Aorta (tissue), 5 donors: Measurements from ENCODE around the gene MYPN. TPM values are rescaled to one million over a fixed set of nuclear protein-coding genes. Genes with fewer than 3 reads are reported as not detected.

Experiments
- ATAC-seq: fragments of 200-7000 bp; cut with Tn5 transposase; one replicate; pipeline ENCODE4 v1.9.1; 2022; ENCODE audit warnings: moderate library complexity; ENCODE audit not compliant: low FRiP score
- DNase-seq, 2 donors: peaks; one replicate each; pipeline ENCODE4 v3.0.0-alpha.2; 2020
- H3K27ac ChIP-seq, 2 donors: one replicate each; pipeline ENCODE4 v1.5.1; 2013; ENCODE audit warnings: low read length in 2 of 2, mild to moderate bottlenecking in 2 of 2, moderate library complexity in 2 of 2, control low read depth in 1 of 2, inconsistent platforms in 1 of 2, low read depth in 1 of 2
- H3K27me3 ChIP-seq, 2 donors: one replicate each; pipeline ENCODE4 v1.6.1; 2013; ENCODE audit warnings: control low read depth in 1 of 2, low read length in 1 of 2, mild to moderate bottlenecking in 1 of 2, moderate library complexity in 1 of 2; ENCODE audit not compliant: insufficient read depth in 2 of 2, control insufficient read depth in 1 of 2
- H3K36me3 ChIP-seq, 2 donors: one replicate each; pipeline ENCODE4 v1.6.1; 2013; ENCODE audit warnings: control low read depth in 1 of 2, low read length in 1 of 2, mild to moderate bottlenecking in 1 of 2; ENCODE audit not compliant: insufficient read depth in 2 of 2, control insufficient read depth in 1 of 2
- H3K4me1 ChIP-seq, 2 donors: one replicate each; pipeline ENCODE4 v1.6.1; 2013; ENCODE audit warnings: low read length in 2 of 2, control low read depth in 1 of 2, mild to moderate bottlenecking in 1 of 2, moderate library complexity in 1 of 2; ENCODE audit not compliant: insufficient read depth in 2 of 2, control insufficient read depth in 1 of 2
- H3K4me3 ChIP-seq, 2 donors: one replicate each; pipeline ENCODE4 v1.5.1; 2013; ENCODE audit warnings: low read length in 2 of 2, control low read depth in 1 of 2, mild to moderate bottlenecking in 1 of 2
- H3K9me3 ChIP-seq: one replicate; pipeline ENCODE4 v1.6.1; 2013; ENCODE audit warnings: mild to moderate bottlenecking, low read length; ENCODE audit not compliant: control insufficient read depth
- WGBS, 2 donors: extraction: QIAGEN DNeasy Blood & Tissue Kit; methylation state at CpG; one replicate each; pipeline ENCODE4 v1.1.7; 2013; 5-methylcytosine and 5-hydroxymethylcytosine counted together
- intact Hi-C, 2 donors: fragments of 100-400 bp; cut with DNase I; formaldehyde crosslinking; loops; one replicate each; pipeline versions ENCODE4 v1.14.2 to v1.15.0; 2022
- long read RNA-seq, 2 donors: library from polyadenylated mRNA; unstranded; transcript quantifications; one replicate each; pipeline ENCODE4 v2.0.0, GENCODE V29; 2020 to 2021
- polyA plus RNA-seq, 2 donors: library from polyadenylated mRNA; stranded (reverse); fragments of 200-250 nt; gene quantifications; one replicate each; pipeline ENCODE4 v1.2.3, GENCODE V29; 2013
- total RNA-seq, 2 donors: library from RNA; stranded (reverse); fragmentation: NEBNext Ultra II Directional; extraction: Animal tissue kit (Norgen Biotek cat#: 25700); gene quantifications; one replicate each; pipeline ENCODE4 v1.2.1, GENCODE V29; 2021
- donor health status: healthy with polysubstance abuse.
- donor health status: Bipolar disorder and iron deficiency.
- donor health status: DM: no; HTN: no; CAD: no.
- donor health status: DM: no; HTN: no; CAD: no.
- donor health status: DM: yes; HTN: yes; CAD: no.

Gene MYPN, protein sequence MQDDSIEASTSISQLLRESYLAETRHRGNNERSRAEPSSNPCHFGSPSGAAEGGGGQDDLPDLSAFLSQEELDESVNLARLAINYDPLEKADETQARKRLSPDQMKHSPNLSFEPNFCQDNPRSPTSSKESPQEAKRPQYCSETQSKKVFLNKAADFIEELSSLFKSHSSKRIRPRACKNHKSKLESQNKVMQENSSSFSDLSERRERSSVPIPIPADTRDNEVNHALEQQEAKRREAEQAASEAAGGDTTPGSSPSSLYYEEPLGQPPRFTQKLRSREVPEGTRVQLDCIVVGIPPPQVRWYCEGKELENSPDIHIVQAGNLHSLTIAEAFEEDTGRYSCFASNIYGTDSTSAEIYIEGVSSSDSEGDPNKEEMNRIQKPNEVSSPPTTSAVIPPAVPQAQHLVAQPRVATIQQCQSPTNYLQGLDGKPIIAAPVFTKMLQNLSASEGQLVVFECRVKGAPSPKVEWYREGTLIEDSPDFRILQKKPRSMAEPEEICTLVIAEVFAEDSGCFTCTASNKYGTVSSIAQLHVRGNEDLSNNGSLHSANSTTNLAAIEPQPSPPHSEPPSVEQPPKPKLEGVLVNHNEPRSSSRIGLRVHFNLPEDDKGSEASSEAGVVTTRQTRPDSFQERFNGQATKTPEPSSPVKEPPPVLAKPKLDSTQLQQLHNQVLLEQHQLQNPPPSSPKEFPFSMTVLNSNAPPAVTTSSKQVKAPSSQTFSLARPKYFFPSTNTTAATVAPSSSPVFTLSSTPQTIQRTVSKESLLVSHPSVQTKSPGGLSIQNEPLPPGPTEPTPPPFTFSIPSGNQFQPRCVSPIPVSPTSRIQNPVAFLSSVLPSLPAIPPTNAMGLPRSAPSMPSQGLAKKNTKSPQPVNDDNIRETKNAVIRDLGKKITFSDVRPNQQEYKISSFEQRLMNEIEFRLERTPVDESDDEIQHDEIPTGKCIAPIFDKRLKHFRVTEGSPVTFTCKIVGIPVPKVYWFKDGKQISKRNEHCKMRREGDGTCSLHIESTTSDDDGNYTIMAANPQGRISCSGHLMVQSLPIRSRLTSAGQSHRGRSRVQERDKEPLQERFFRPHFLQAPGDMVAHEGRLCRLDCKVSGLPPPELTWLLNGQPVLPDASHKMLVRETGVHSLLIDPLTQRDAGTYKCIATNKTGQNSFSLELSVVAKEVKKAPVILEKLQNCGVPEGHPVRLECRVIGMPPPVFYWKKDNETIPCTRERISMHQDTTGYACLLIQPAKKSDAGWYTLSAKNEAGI (N-terminal part only)
- under 1 TPM in 1 of 2 donors, not detected in 1; 0.10 TPM for total RNA-seq
- under 1 TPM in 1 of 2 donors, not detected in 1; 0.25 TPM for polyA plus RNA-seq
- long read RNA-seq, donor 1 = 0 reads
- long read RNA-seq, donor 2 = 0 reads

DNA sequence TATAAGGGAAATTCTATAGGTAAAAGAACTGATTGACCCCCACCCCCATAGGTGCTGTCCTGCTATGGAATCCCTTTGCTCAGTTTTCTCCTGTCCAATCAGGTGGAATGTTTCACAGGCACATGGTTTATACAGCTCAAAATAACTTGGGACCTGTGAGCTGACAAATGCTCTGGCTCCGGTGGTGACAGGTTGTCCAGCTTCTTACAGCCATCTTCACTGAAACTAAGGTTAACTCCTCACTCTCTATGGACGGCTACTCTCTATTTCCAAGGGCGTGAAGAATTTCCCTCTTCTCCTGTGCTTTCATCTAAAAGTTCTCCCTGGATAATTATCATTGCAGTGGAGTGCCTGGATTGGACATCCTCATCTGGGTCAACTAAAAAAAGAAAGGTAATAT, at the start of gene MYPN:
TSS of gene MYPN (plus strand) at position 158 of the 400 bp plus-strand sequence. CDS start 11,951 bp downstream, outside the sequence.
- Histone ChIP-seq H3K4me3 (no peak within 1 kb of the TSS), H3K27me3 (no peaks in the 10 kb centered on the region), H3K27ac (no peak within 1 kb of the TSS), H3K4me1 (no peaks in the 10 kb centered on the region), H3K36me3 (no peaks in the 10 kb centered on the region), H3K9me3 (no peaks in the 10 kb centered on the region)
- 60 to 64% methylated on average over 3 of the region's 3 CpGs for WGBS, 2 donors
- ATAC-seq (no peak), DNase-seq (no peak)
- intact Hi-C loops = no loop called here

DNA sequence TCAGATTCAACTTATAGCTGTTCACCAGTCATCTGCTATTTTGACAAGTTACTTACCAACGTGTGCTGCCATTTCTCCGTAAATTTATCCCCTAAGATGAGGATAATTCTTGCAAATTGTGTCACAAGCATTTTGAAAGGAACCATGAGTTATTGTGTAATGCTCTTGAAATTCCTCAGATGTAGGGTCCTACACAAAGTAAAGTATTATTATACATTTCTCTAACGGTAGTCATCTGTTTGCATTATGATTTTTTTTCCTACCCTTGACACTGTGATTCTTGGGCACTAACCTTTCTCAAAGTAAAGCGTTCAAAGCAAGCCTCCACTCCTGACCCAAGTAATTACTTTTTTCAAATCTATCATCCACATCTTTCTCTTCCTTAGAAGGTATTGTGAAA, 42.3 kb upstream of the MYPN start:
- 50 to 63% methylated on average over 4 of the region's 4 CpGs for WGBS, 2 donors

DNA sequence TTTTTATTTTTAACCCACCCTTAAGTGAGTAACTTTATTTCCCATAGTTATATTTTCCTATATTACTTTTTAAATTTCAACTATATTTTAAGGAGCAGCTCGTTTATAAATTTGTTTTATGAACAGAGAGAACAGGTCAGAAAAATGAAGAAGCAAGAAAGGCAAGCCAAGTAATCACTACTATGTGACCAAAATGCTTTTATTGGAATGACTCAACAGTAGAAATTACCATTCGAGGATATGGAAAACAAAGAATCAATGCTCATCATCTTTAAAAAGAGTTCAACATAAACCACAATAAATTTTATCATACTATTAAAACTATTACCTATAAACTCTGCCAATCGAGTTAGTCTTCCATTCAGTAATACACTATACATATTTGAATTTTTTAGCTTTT, 41.8 kb upstream of the MYPN start:
- WGBS, 2 donors = 65% methylated on average over 3 of the region's 3 CpGs
- intact Hi-C loops = no loop called here

More for the DNA sequence above, 42.3 kb upstream of the MYPN start:
- H3K27me3 ChIP-seq = no peaks in the 10 kb centered on the region
- no peaks in the 10 kb centered on the region for H3K9me3 ChIP-seq
- H3K4me3 ChIP-seq = no peak overlapping the region
- intact Hi-C loops = no loop called here
- DNase-seq (no peak), ATAC-seq (no peak)
- no peaks in the 10 kb centered on the region for H3K4me1 ChIP-seq
- H3K27ac ChIP-seq = no peak overlapping the region
- no peaks in the 10 kb centered on the region for H3K36me3 ChIP-seq

DNA sequence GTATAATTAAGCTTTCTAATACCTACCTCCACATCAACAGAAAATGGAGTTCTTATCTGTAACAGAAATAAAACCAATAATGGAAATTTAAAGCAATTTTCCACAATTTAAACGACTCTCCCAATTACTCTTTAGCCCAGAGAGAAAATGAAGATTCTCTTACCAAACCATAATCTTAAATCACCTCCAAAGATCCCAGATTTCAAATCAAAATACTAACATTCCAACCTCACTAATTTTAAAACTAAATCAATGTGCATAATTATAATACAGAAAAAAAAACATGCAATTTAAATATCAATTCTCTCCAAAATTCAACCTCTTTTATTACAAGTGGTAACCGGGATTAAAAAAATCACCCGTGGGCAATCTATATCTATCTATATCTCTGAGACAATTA, 35.7 kb upstream of the MYPN start:
- ATAC-seq (no peak), DNase-seq (no peak)
- H3K4me1 ChIP-seq = no peaks in the 10 kb centered on the region
- H3K4me3 ChIP-seq = peak overlapping the region; percentile 91 to 94
- H3K27ac ChIP-seq = no peak overlapping the region
- no peaks in the 10 kb centered on the region for H3K27me3 ChIP-seq
- no peaks in the 10 kb centered on the region for H3K9me3 ChIP-seq
- intact Hi-C loops = loop anchor here (10.0 kb wide), 2 partner anchors 219 to 261 kb away; partner anchors contain the start of genes HNRNPH3 (in 1 of the 2) and PBLD (in 1 of the 2)
- H3K36me3 ChIP-seq = no peaks in the 10 kb centered on the region
- WGBS, 2 donors = 13 to 17% methylated on average over 3 of the region's 3 CpGs

More for the DNA sequence above, 41.8 kb upstream of the MYPN start:
- Histone ChIP-seq H3K9me3 (no peaks in the 10 kb centered on the region), H3K27ac (no peak overlapping the region), H3K36me3 (no peaks in the 10 kb centered on the region), H3K4me3 (no peak overlapping the region), H3K4me1 (no peaks in the 10 kb centered on the region), H3K27me3 (no peaks in the 10 kb centered on the region)
- DNase-seq (no peak), ATAC-seq (no peak)

DNA sequence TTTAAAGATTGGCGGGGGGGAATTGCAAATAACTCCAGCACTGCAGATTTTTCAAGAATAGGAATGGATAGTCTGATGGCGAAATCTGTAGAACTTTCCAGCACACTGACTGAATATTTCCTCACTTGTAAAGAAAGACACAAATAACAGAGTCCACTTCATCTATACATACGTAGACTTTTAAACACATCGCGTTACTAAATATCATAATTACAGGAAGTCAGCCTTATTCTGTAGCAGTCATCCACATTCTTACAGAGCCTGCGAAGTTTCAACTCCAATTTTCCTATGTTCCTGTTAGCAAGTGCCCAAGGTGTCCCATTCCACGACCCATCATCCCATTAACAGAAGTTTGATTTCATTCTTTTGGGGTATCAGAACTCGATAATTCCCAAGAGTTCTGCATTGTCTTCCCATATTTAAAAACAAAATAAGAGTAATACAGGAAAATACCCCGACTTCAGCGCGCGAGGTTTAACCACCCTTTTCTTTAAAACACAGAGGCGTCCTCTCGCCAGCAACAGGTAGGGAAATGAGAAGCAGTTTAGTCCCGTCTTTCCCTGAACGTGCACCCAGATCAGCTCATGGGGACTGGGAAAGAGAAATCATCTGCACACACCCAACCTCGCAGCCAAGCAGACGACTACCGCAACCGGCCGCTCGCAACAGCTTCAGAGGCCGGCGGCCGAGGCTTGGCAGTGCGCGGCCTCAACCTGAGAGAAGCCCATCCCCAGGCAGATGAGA, 35.1 kb upstream of the MYPN start:
- Histone ChIP-seq H3K4me1 (no peaks in the 10 kb centered on the region), H3K27me3 (no peaks in the 10 kb centered on the region), H3K9me3 (no peaks in the 10 kb centered on the region), H3K27ac (peak overlapping the region; percentile 83 to 97), H3K36me3 (no peaks in the 10 kb centered on the region), H3K4me3 (peak overlapping the region; percentile 91 to 94)
- DNase-seq (no peak), ATAC-seq (peak; percentile 73)
- 1% methylated on average over 27 of the region's 27 CpGs for WGBS, 2 donors
- intact Hi-C loops = loop anchor here (10.0 kb wide), 2 partner anchors 219 to 261 kb away; partner anchors contain the start of genes HNRNPH3 (in 1 of the 2) and PBLD (in 1 of the 2)

DNA sequence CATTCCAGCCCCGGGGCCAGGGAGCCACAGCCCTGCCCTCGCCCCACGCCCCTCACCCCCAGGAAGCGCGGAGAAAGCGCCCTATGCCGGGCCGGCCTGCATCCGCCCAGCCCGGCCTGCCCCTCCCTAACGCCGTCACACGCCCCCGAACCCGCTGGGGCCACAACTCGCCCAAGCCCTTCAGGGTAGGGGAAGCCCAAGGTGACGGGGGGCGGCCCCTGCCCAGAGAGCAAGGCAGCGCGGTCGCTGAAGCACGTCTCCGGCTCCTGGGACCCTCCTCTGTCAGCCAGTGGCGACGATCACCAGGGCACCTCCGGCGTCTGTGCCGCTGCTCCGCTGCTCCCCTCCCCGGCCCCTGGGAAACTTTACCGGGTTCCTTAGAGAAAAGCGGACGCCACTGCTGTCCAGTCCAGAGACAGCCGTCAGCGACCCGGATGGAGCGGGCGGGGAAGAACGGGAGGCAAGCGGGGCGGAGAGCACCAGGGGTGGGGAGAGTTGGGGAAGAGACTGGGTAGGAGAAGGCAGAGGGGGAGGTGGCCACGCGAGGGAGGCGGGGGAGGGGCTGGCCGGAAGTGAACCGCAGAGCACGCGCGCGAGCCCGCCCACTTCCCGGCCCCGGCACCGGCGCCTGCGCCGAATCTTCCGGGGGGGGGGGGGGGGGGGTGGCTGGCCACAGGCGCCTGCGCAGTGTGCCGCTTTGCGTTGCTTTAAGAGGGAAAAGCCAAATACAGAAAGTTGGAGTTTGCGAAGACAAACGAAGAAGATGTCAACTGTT, 34.3 kb upstream of the MYPN start, which contains the start of gene HERC4:
TSS of gene HERC4 (minus strand) at position 509 of the 775 bp plus-strand sequence. CDS start 2,175 bp downstream, outside the sequence.
- intact Hi-C loops = loop anchor here (10.0 kb wide), 2 partner anchors 220 to 260 kb away; partner anchors contain the start of genes HNRNPH3 (in 1 of the 2) and PBLD (in 1 of the 2)
- peak; percentile 97 to 99 for DNase-seq

DNA sequence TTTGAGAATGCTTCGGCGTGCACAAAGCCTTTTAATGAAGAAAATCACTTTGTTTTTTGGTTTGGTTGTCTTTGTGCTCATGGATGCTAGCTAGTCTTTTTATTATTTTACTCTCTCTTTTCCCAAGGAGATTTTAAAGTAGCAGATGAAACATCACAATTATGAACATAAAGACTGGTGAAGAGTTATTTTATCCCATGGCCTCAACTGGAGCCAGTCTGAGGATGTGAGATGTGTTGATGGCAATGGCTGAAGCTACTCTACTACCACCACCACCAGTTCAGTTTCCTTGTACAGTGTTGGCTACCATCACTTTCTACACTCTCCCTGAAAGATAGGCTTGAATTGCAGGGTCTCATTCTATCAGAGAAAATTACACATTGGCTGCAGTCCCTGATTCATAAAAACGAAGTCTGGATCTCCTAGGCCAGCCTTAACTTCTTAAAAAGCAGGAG, 33.7 kb upstream of the MYPN start:
- no peaks in the 10 kb centered on the region for H3K9me3 ChIP-seq
- H3K27ac ChIP-seq = no peak overlapping the region
- 25 to 26% methylated on average over 3 of the region's 3 CpGs for WGBS, 2 donors
- H3K4me3 ChIP-seq = peak overlapping the region in 1 of 2 donors; percentile 69
- H3K4me1 ChIP-seq = no peaks in the 10 kb centered on the region
- no peaks in the 10 kb centered on the region for H3K27me3 ChIP-seq
- H3K36me3 ChIP-seq = no peaks in the 10 kb centered on the region
- intact Hi-C loops = loop anchor here (10.0 kb wide), 2 partner anchors 221 to 259 kb away; partner anchors contain the start of genes HNRNPH3 (in 1 of the 2) and PBLD (in 1 of the 2)
- DNase-seq (no peak), ATAC-seq (no peak)

More for the DNA sequence above, 34.3 kb upstream of the MYPN start, which contains the start of gene HERC4:
- peak; percentile 99 for ATAC-seq
- Histone ChIP-seq H3K27me3 (no peaks in the 10 kb centered on the region), H3K9me3 (no peaks in the 10 kb centered on the region), H3K4me3 (peak within 1 kb of the TSS; percentile 91 to 94), H3K4me1 (no peaks in the 10 kb centered on the region), H3K36me3 (no peaks in the 10 kb centered on the region), H3K27ac (peak within 1 kb of the TSS; percentile 83 to 97)
- whole genome bisulfite sequencing, 2 donors = 0% methylated on average over 42 to 64 of the region's 64 CpGs
